Endothelial cell (in vitro differentiated cells): ENCODE results near the gene TOR1AIP1. TPM values are rescaled to one million over a fixed set of nuclear protein-coding genes. Genes with fewer than 3 reads are reported as not detected.

Experiments
- DNase-seq: peaks from one replicate; pipeline ENCODE4 v3.0.0; 2021; ENCODE audit warnings: low spot score
- H3K27ac Mint-ChIP-seq: one replicate; pipeline ENCODE4 v1.8.0; 2021; ENCODE audit warnings: mixed read lengths, inconsistent platforms; ENCODE audit not compliant: unreplicated experiment
- H3K27me3 Mint-ChIP-seq: one replicate; pipeline ENCODE4 v1.8.0; 2021; ENCODE audit warnings: mild to moderate bottlenecking, moderate library complexity, mixed read lengths, inconsistent platforms; ENCODE audit not compliant: unreplicated experiment
- H3K36me3 Mint-ChIP-seq: one replicate; pipeline ENCODE4 v1.8.0; 2021; ENCODE audit warnings: mild to moderate bottlenecking, low read depth, mixed read lengths, inconsistent platforms; ENCODE audit not compliant: unreplicated experiment
- H3K4me1 Mint-ChIP-seq: one replicate; pipeline ENCODE4 v1.8.0; 2021; ENCODE audit warnings: mild to moderate bottlenecking, mixed read lengths, inconsistent platforms; ENCODE audit not compliant: unreplicated experiment
- H3K4me3 Mint-ChIP-seq: one replicate; pipeline ENCODE4 v1.8.0; 2021; ENCODE audit warnings: mild to moderate bottlenecking, mixed read lengths, inconsistent platforms; ENCODE audit not compliant: unreplicated experiment
- H3K9me3 Mint-ChIP-seq: one replicate; pipeline ENCODE4 v1.8.0; 2021; ENCODE audit warnings: mixed read lengths, inconsistent platforms; ENCODE audit not compliant: unreplicated experiment
- CTCF ChIP-seq: fragments of 200-600 bp; sonication (generic); IDR thresholded peaks from one replicate; pipeline ENCODE4 v1.5.0; 2021; ENCODE audit warnings: antibody characterized with exemption; ENCODE audit not compliant: unreplicated experiment
- total RNA-seq: library from RNA; stranded (reverse); fragmentation: NEBNext Ultra II Directional; extraction: Animal tissue kit (Norgen Biotek cat#: 25700); gene quantifications from one replicate; pipeline ENCODE4 v1.2.1, GENCODE V29; 2021; ENCODE audit not compliant: unreplicated experiment

Gene TOR1AIP1
- total RNA-seq, 1 donor from 2014 or later: 31.0 TPM

DNA sequence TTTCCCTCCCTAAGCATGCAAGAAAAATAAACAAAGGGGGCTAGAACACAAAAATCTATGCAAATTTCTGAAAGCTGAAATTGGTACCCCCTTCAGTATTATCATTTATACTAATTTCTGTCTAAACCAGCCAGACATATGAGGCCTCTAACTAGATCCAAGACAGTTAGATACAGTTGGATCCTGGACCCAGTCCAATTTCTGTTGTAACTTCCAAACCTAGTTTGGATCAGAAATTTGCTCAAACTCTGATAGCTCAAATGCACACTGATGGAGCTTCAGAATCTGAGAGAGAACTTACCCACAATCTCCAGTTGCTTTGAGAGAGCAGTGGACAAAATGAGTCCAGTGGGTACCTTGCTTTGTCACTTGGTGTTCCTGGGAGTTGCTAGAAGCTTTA lies 84.5 kb downstream of the TOR1AIP1 start:
- Mint-ChIP-seq H3K4me3 (no peak overlapping the region), H3K27ac (no peak overlapping the region), H3K9me3 (no peaks in the 10 kb centered on the region), H3K4me1 (peaks cover 14% of the 10 kb centered on the region), H3K27me3 (peaks cover 1% of the 10 kb centered on the region), H3K36me3 (no peaks in the 10 kb centered on the region)
- DNase-seq: no peak
- TF ChIP-seq CTCF: no peak

- TF ChIP-seq CTCF: no peak
- H3K4me1 Mint-ChIP-seq: peaks cover 19% of the 10 kb centered on the region
- no peak for DNase-seq
- peaks cover 1% of the 10 kb centered on the region for H3K27me3 Mint-ChIP-seq
- H3K4me3 Mint-ChIP-seq: no peak overlapping the region
- H3K27ac Mint-ChIP-seq: peak overlapping the region; percentile 62
- no peaks in the 10 kb centered on the region for H3K36me3 Mint-ChIP-seq
- no peaks in the 10 kb centered on the region for H3K9me3 Mint-ChIP-seq
Observed at GRCh38 chr1:179968284-179968993, 86.4 kb downstream of the TOR1AIP1 start.

GRCh38 chr1:179968994-179969919 lies 87.2 kb downstream of the TOR1AIP1 start:
- Mint-ChIP-seq H3K4me1 (peaks cover 19% of the 10 kb centered on the region), H3K36me3 (no peaks in the 10 kb centered on the region), H3K9me3 (no peaks in the 10 kb centered on the region), H3K27me3 (peaks cover 1% of the 10 kb centered on the region), H3K4me3 (peak overlapping the region; percentile 40), H3K27ac (peak overlapping the region; percentile 62)
- TF ChIP-seq CTCF: no peak
- DNase-seq: no peak

Other genes with a start within 250 kb of the TOR1AIP1 start
- gene FAM163A, start 139.0 kb upstream of the TOR1AIP1 start, total RNA-seq: not detected
- gene TOR1AIP2, start 4.5 kb upstream of the TOR1AIP1 start, total RNA-seq: 71.1 TPM
- 39.2 TPM for gene CEP350, start 72.5 kb downstream of the TOR1AIP1 start, total RNA-seq